ENCODE data around the gene CEP112. TPM values are rescaled to one million over a fixed set of nuclear protein-coding genes. Genes with fewer than 3 reads are reported as not detected.

The CEP112 gene
- total and polyA plus RNA-seq, 9 of the 15 experiments (the other 6 are each of a cell fraction or from before 2014, with no cell fraction given) = 0.84 TPM; not detected in 8

- no peak for FAIRE-seq
- H3K27me3 ChIP-seq (ENCODE audit: control insufficient read depth in 2 of 2, insufficient read depth in 2 of 2, low read length in 2 of 2) = no peaks in the 10 kb centered on the region; a peak in 1 of 5 replicates
- CTCF ChIA-PET (ENCODE audit: low intra/inter-chr PET ratio) = no interaction called here
- no peak for TF ChIP-seq BRD9 (IDR thresholded peaks at IDR 0.05; ENCODE audit: low read depth, partially characterized antibody)
- no peak for TF ChIP-seq CHD4 (IDR thresholded peaks at IDR 0.05; ENCODE audit: insufficient read depth, insufficient replicate concordance, low read depth, low read length, poor library complexity, severe bottlenecking)
- no peak for TF ChIP-seq KAT8 (IDR thresholded peaks at IDR 0.05; ENCODE audit: low read depth)
- TF ChIP-seq ZBTB5 (IDR thresholded peaks at IDR 0.05) = no peak
- no peak for TF ChIP-seq MAFG (tag; conservative IDR thresholded peaks at IDR 0.05)
- TF ChIP-seq ESRRB (CRISPR knock-in tag; IDR thresholded peaks at IDR 0.05; ENCODE audit: borderline replicate concordance) = no peak
- no peak for TF ChIP-seq POLR3A (IDR thresholded peaks at IDR 0.05; ENCODE audit: borderline replicate concordance, extremely low read depth, insufficient read depth, insufficient read length)
- TF ChIP-seq POLR3G (IDR thresholded peaks at IDR 0.05; ENCODE audit: extremely low read depth, insufficient read length, insufficient replicate concordance) = no peak
- no peak for TF ChIP-seq CHD7 (IDR thresholded peaks at IDR 0.05; ENCODE audit: low read depth, low read length)
- TF ChIP-seq PCBP1 (IDR thresholded peaks at IDR 0.05; ENCODE audit: low read depth, low read length, poor library complexity, severe bottlenecking) = no peak
Measured at GRCh38 chr17:66135219-66135618, 56.7 kb downstream of the CEP112 start.

More at GRCh38 chr17:66135219-66135618, 56.7 kb downstream of the CEP112 start:
- Histone ChIP-seq H4K20me1 (replicated peaks; ENCODE audit: control insufficient read depth, insufficient read depth, low read length) (no peaks in the 10 kb centered on the region), H3K27ac (ENCODE audit: extremely low read depth, low read depth, low read length) (no peak overlapping the region), H3K9ac (ENCODE audit: insufficient read depth in 1 of 2, low read depth in 2 of 2, low read length in 2 of 2) (no peak overlapping the region), H3K9me1 (ENCODE audit: control insufficient read depth, insufficient read depth, low read length) (no peaks in the 10 kb centered on the region), H3K36me3 (ENCODE audit: control insufficient read depth, insufficient read depth, low read length) (no peaks in the 10 kb centered on the region), H3K4me1 (replicated peaks in 1 of 2; ENCODE audit: control insufficient read depth in 2 of 2, insufficient read depth in 2 of 2, low read length in 2 of 2) (no peaks in the 10 kb centered on the region), H3K4me3 (no peak overlapping the region), H3K4me2 (ENCODE audit: insufficient read depth, low read length) (no peak overlapping the region), H3K9me3 (replicated peaks; ENCODE audit: control insufficient read depth, insufficient read depth, low read depth, low read length) (no peaks in the 10 kb centered on the region), H3K79me2 (ENCODE audit: control insufficient read depth, insufficient read depth, low read length) (no peaks in the 10 kb centered on the region), H2AFZ (ENCODE audit: low read depth, low read length) (no peak overlapping the region)
- 3% methylated on average over 2 of the region's 2 CpGs for WGBS (ENCODE audit: insufficient coverage, low coverage, missing lambda C conversion rate)
- POLR2A ChIA-PET = no interaction called here
- intact Hi-C loops (cut with micrococcal nuclease) (no loop called here), in situ Hi-C loops (cut with MboI) (no loop called here)
- no peak for DNase-seq (ENCODE audit: extremely low read depth in 1 of 4, low spot score in 3 of 4)
- BruUV-seq (replicated peaks) = no TSS peak
- no peak for ATAC-seq
